GM10266 (cell line): ENCODE results near the gene PELO.
"Not testable (repeated sequence)": the region's sequence is repeated elsewhere in the genome, so short reads cannot be mapped to it uniquely, and the experiment has no call there.

ENCODE experiments used
- DNase-seq: peaks from one replicate; pipeline ENCODE4 v3.0.0; 2012; ENCODE audit errors: extremely low spot score
- CTCF ChIP-seq: IDR thresholded peaks from 2 replicates; pipeline ENCODE4 v1.5.1; 2012; ENCODE audit warnings: mild to moderate bottlenecking, low read depth; ENCODE audit not compliant: control insufficient read depth, insufficient read depth; ENCODE audit errors: missing control alignments

The PELO gene

GRCh38 chr5:52787600-52788504, at the start of gene PELO, which contains the start of gene ITGA1:
TSS of gene PELO (plus strand) at chr5:52787916. CDS start at chr5:52800395, 12,479 bp downstream.
TSS of gene ITGA1 (plus strand) at chr5:52787916. CDS start at chr5:52788354, 438 bp downstream.
- TF ChIP-seq CTCF = peak; percentile 47
- DNase-seq = peak; percentile 69

GRCh38 chr5:52738095-52738506, 49.6 kb upstream of the PELO start:
- no peak for DNase-seq

GRCh38 chr5:52740007-52740406, 47.7 kb upstream of the PELO start:
- DNase-seq = no peak
- no peak for TF ChIP-seq CTCF

More at GRCh38 chr5:52738095-52738506, 49.6 kb upstream of the PELO start:
- no peak for TF ChIP-seq CTCF

GRCh38 chr5:52743012-52743411, 44.7 kb upstream of the PELO start:
- no peak for DNase-seq
- no peak for TF ChIP-seq CTCF

GRCh38 chr5:52743529-52743928, 44.2 kb upstream of the PELO start:
- no peak for DNase-seq
- TF ChIP-seq CTCF = no peak

- TF ChIP-seq CTCF = no peak
- peak; percentile 20 for DNase-seq
Observed at GRCh38 chr5:52743970-52744369, 43.7 kb upstream of the PELO start.

- not testable (repeated sequence) for DNase-seq
Observed at GRCh38 chr5:52744867-52745458, 42.8 kb upstream of the PELO start.
